Epithelial cell of prostate (primary cell): ENCODE data around the gene CD248.
"Not testable (repeated sequence)": the region's sequence is repeated elsewhere in the genome, so short reads cannot be mapped to it uniquely, and the experiment has no call there.

Experiments
- DNase-seq: peaks from one replicate; pipeline ENCODE4 v3.0.0-alpha.2; 2011; ENCODE audit warnings: low read depth, low spot score
- H3K27ac ChIP-seq: fragments of 450-650 bp; 2 replicates; pipeline ENCODE4 v1.5.1; 2017; ENCODE audit warnings: mild to moderate bottlenecking

Gene CD248

DNA sequence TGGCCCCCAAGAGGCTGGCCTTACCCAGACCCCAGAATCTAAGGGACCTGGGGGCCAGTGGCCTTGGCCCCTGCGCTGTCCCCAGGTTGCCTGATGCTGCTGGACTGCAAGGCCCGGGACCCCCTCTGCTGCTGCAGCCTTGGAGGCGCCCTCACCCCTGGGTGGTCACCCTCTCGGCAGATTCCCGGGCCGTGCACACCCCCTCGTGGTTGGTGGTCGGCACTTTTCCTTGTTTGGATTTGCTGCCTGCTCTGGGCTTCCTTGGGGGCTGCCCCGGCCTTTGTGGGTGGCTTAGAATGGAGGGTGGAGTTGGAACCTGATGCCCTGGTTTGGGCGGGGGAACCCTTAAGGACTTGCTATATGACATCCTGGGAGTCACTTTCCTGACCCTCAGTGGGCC lies 14.1 kb upstream of the CD248 start:
- no peak for DNase-seq
- no peak overlapping the region for H3K27ac ChIP-seq

DNA sequence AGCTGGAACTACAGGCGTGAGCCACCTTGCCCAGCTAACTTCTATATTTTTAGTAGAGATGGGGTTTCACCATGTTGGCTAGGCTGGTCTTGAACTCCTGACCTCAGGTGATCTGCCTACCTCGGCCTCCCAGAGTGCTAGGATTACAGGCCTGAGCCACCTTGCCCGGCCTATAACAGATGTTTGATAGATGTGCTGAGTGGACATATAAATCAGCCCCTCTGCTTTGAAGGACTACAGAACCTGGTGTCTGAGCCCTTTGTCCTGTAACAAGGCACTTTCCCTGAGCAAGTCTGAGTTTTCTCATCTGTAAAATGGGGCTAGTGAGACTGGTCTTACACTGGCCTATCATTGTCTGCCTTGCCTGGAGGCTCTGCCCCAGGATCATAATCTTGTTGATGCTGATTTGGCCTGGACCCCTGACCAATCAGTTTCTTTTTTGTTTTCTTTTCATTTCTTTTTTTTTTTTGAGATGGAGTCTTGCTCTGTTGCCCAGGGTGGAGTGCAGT lies 12.4 kb upstream of the CD248 start:
- H3K27ac ChIP-seq: peak overlapping the region; percentile 71
- DNase-seq: no peak

DNA sequence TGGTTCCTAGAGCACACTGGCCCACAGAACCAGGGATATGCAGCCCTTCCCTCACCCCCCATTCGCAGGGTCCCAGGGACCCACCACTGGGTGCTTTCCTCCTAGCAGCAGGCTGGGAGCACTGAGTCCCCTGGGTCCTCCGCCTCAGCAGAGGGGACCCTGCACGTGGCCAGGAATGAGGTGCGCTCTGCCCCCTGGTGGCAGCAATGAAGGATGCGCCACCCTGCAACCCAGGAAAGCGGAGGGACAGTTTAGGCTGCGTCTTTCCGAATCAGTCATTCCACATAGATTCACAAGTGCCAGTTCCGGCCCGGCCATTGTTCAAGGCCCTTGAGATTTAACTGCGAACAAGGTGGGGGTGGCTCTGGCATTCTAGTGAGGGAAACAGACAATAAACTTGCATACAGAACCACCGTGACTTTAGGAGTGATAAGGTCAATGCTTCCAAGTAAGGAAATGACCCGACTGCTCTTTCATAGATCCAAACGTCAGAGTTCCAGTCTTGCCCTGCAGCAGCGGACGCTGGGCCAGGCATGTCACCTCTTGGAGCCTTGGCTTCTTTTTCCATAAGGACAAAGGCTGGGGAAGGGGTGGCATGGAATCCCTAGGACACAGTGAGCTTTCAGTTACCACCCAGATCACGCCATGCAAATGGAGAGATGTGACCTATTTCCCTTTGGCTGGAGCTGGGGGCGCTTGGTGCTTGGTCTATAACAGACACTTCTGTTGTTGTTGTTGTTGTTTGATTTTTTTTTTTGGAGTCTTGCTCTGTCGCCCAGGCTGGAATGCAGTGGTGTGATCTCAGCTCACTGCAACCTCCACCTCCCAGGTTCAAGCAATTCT lies 11.7 kb upstream of the CD248 start:
- H3K27ac ChIP-seq: peak overlapping the region; percentile 71
- no peak for DNase-seq

DNA sequence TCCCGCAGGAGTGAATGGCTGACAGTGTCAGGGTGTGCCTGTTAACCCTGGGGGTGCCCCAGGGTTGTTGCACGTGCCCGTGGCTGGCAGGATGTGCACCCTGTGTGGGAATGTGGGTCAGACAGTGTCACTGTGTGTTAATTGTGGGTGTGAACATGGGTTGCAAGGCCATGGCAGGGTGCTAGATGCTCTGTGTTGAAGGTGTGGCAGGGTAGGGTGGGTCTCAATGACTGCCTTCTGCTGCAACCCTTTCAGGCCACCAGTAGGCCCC lies 11.1 kb upstream of the CD248 start:
- DNase-seq: no peak
- H3K27ac ChIP-seq: peak overlapping the region; percentile 71

DNA sequence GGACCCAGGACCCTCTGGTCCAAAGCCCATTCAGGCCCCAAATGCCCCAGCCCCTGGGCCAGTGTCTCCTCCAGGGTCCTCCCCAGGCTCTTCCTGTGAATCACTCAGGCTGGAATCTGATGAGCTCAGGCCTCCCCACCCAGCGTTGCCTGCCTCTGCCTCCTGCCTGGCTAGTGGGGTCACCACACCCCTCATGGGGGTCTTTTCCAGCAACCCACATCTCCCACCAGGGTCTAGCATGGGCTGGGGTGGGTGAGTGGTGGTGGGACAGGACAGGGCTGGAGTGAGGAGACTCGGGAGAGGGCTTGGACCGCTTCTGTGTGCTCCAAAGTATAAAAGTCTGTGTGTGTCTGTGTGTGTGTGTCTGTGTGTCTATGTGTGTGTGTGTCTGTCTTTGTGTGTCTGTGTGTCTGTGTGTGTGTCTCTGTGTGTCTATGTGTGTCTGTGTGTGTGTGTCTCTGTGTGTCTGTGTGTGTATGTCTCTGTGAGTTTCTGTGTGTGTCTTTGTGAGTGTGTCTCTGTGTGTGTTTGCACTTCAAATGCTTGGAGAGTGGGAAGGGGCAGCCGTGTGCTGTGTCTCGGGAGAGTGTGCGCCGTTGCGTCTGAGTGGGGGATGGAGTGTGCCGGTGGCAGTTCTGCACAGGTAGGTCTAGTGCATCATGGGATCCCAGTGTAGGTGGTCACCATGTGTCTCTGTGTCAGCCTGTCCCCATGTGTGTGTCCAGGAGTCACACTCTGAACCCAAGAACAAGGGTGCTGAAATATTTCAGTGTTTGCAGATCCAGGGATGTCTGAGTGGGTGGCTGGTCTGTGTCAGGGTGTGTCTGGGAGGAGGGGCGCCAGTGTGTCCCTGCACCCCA lies 10.6 kb upstream of the CD248 start:
- DNase-seq: no peak
- peak overlapping the region; percentile 71 for H3K27ac ChIP-seq

DNA sequence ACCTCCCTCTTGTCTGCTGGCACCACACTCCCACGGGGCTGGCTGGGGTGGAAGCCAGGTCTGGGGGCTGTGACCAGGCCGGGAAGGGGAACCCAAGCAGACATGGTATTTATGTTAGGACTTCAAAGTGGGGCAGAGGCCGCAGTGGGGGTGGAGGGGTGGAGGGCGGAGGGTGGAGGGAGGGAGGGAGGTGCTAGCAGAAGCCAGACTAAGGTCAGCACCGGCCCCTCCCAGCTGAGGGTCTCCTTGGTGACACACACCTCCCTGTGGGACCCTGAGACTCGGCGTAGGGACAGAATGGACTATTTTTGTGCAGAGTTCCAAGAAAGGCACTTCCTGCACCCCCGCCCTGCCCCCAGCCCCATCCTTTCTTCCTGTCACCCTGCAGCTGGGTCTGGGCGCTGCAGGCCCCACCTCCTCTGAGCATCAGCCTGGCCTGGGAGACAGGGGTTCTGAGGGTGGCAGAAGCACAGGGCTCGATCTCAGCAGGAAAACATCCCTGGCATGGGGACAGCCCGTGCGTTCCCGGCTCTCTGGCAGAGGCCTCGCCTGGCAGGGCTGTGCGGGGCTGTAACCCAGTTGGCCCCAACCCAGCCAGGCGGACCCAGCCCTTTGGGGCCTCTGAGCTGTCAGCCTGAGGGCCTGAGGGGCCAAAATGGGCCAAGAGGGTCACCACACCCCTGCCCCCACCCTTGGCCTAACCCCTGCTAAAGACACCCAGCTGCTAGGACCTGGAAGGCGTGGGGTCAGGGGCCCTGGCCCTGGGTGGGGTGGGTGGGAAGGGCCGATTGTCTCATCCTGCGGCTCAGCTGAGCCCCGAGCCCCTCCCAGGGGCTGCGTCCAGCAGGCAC lies 9.6 kb upstream of the CD248 start:
- DNase-seq: no peak
- H3K27ac ChIP-seq: peak overlapping the region; percentile 71

DNA sequence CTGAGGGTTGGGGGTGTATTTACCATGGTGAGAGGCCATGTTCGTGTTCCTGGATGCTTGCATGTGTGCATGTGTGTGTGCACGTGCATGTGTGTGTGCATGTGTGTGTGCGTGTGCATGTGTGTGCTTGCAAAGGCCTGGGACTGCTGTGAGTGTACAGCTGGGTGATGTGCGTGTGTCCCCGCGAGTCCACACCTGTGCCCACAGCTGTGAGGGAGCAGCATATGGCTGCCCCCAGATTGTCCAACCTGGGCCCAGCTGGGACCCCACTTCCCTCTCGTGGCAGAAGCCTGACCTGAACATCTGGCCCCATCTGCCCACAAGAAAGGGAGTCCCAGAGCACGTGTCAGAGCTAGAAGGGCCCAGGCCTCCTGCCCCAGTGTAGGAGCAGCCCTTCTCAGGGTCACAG lies 8.4 kb upstream of the CD248 start:
- DNase-seq: no peak
- no peak overlapping the region for H3K27ac ChIP-seq

DNA sequence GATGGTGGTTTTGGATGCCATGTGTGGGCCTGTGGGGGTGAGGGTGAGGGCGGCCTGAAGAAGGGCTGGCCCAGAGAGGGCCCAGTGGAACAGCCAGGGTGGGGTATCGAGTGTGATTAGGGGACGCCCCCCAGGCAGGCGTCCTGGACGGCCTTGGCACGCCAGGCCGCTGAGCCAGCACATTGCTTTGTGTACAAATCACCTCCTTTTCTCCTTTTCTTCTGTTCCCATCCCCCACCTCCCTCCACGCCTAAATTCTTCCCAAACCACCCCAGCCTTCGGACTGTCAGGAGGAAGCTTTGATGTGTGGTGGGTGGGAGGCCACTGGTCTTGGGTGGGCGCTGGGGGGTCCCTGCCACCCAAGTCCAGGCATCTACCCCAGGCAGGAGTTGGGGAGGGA lies 7.8 kb upstream of the CD248 start:
- no peak overlapping the region for H3K27ac ChIP-seq
- no peak for DNase-seq

DNA sequence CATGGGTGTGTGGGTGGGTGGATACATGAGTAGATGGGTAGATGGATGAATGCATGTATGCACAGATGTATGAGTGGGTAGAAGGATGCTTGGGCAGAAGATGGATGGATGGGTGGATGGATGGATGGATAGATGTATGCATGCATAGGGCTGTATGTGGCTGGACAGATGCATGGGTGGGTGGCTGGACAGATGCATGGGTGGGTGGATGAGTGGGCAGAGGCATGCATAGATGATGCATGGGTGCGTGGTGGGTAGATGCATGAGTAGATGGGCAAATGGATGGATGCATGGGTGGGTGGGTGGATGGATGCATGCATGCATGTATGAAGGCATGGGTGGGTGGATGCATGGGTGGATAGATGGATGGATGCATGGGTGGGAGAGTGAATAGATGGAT lies 6.8 kb upstream of the CD248 start:
- no peak for DNase-seq
- H3K27ac ChIP-seq: no peak overlapping the region

DNA sequence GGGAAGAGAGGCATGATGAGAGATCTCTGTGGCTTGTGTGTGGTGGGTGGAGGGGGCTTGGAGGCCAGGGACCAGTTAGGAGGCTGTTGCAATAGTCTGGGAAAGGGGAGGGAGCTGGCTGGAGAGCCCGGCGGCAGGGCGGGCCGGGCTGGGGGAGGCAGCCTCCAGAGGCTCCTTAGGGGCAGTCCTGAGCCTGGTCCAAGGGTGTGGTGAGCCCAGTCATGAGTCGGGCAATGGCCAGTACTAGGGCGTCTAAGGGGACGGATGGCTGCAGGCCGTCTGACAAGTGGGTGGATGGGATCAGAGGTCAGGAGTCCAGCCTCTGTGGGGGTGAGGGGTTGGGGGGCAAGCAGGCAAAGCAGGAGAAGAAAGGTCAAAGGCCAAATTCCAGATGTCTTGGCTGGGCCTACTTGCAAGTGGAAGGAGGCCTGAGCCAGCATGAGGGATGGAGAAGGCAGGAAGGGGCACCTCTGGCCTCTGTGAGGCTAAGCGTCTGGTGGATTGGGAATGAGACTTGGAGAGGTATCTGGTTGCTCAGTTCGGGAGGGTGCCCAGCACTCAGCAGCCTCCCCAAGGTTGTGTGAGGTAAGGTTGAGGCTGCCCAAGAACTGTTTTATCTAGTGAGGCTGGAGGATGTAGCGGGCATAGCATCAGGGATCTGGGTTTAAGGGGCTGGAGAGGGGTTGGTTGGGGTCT lies 6.0 kb upstream of the CD248 start:
- no peak overlapping the region for H3K27ac ChIP-seq
- DNase-seq: no peak

DNA sequence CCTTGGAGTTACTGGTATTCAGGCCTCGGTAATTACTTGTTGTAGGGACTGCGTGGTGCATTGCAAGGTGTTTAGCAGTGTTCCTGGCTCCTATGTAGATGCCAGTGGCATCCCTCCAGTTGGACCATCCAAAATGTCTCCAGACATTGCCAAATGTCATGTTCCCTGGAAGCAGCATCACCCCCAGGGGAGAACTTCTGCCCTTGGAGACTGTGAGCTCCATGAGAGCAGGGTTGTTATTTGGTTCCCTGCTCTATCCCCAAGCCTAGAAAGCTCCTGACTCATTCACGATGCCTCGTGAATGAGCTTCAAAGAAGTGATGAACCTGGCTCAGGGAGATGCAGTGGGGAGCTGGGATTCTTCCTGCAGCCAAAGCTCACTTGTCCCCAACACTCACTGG lies 4.8 kb upstream of the CD248 start:
- H3K27ac ChIP-seq: no peak overlapping the region
- DNase-seq: no peak

DNA sequence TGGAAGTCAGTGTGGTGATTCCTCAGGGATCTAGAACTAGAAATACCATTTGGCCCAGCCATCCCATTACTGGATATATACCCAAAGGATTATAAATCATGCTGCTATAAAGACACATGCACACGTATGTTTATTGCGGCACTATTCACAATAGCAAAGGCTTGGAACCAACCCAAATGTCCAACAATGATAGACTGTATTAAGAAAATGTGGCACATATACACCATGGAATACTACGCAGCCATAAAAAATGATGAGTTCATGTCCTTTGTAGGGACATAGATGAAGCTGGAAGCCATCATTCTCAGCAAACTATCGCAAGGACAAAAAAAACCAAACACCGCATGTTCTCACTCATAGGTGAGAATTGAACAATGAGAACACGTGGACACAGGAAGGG lies 3.9 kb upstream of the CD248 start:
- not testable (repeated sequence) for DNase-seq, H3K27ac ChIP-seq

DNA sequence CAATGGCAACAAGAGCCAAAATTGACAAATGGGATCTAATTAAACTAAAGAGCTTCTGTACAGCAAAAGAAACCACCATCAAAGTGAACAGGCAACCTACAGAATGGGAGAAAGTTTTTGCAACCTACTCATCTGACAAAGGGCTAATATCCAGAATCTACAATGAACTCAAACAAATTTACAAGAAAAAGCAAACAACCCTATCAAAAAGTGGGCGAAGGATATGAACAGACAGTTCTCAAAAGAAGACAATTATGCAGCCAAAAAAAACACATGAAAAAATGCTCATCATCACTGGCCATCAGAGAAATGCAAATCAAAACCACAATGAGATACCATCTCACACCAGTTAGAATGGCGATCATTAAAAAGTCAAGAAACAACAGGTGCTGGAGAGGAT lies 3.4 kb upstream of the CD248 start:
- not testable (repeated sequence) for DNase-seq, H3K27ac ChIP-seq

DNA sequence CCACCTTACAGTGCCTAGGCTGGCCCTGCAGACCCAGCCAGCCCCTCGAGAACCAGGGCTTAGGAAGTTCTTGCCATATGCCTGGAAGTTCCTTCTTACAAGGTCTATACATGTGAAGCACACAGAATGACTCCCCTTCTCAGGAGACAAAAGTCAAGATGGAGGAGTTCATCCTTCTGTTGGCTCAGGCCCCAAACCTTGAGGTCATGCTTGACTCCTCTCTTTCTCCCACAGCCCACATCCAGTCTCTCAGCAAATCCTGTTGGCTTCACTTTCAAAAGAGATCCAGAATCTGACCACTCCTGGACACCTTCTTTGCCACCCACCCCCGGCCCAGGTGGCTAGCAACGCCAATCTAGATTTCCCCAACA lies 1.7 kb upstream of the CD248 start:
- DNase-seq: no peak
- H3K27ac ChIP-seq: no peak overlapping the region

DNA sequence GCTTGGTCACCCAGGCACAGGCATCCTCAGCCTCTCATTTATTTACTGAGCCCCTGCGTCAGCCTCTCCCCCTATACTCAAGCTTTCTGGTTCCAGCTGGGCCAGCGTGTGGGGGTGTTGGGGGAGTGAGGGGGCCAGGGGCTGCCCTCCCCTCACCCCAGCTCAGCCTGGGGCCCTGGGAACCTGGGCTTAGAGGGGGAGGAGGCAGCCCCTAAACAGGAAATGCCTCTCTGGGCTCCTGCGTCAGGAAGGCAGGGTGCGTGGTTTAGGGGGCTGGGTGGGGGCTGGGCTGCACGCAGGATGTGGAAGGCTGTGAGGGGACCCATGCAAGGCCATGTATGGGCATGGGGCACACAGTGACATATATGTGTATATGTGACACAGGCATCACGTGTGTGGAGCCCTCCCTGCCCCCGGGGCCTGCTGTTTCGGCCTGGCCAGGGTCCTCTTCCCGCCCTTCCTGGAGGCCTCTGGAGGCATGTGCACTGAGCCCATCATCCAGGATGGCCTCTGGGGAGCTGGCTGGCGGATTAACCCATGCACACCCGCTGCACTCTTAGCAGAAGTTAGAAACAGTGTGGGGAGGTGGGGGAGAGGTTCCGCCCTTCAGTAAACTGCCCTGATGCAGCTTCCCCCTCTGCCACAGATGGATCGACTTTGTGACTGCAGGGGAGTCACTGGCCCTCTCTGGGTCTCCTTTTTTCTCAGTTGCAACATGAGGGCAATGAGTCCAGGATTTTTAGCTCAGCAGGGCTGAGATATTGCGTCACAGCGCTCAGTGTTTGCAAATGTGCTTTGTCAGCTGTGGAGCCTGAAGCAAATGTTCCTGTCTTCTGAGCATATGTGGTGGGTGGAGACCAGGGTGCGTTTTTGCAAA lies 1.1 kb upstream of the CD248 start:
- H3K27ac ChIP-seq: no peak overlapping the region
- no peak for DNase-seq

DNA sequence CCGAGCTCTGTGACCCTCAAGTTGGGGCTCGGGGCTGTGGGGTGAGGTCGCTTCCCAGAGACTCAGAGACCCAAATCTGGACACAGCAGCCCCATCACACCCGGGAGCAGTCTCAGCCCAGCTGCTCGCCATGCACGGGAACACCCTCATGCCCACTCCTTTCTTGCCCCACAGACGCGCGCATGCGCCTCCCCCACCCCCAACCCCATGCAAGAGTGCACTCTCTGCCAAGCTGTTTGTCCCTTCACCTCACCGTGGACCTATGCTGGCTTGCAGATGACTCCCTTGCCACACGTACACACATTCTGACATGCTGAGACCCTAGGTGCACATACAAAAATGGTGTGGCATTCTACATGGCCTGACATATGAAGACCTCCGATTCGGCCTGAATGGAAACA lies 478 bp upstream of the CD248 start:
- DNase-seq: no peak

DNA sequence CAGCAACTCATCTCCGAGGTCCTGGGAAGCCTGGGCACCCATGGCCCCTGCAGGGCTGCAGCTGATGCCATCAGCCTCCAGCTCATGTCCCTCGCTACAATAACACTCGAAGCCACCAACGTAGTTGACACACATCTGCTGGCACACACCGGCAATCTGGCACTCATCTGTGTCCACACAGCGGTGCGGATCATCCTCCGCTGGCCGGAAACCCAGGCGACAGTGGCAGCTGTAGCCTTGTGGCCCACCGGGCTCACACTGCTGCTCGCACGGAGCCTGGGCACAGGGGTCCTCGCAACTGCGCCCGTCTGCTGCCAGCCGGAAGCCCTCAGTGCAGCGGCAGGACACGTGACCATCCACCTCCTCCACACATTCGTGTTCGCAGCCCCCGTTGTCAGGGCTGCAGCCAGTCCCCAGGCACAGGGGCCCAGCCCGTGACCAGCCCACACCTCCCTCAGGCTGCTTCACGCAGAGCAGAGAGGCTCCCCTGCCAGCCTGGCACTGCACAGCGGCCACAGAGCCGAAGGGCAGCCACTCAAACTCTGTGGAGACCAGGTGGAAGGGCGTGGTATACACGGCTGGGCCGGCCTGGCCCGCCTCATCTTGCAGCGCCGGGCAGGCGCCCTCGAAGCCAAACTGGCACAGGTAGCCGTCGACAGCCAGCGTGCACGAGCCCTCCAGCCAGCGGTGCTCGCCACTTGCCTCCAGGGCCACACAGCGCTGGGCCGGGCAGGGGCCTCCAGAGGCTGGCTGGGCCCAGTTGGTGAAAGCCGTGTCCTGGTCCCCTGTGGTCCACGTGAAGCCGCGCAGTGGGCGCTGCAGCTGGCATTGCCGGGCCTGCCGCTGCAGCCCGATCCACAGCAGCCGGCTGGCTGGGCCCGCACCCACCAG lies 678 bp downstream of the CD248 start:
- H3K27ac ChIP-seq: no peak overlapping the region
- no peak for DNase-seq

More for the DNA sequence above, 478 bp upstream of the CD248 start:
- H3K27ac ChIP-seq: no peak overlapping the region

DNA sequence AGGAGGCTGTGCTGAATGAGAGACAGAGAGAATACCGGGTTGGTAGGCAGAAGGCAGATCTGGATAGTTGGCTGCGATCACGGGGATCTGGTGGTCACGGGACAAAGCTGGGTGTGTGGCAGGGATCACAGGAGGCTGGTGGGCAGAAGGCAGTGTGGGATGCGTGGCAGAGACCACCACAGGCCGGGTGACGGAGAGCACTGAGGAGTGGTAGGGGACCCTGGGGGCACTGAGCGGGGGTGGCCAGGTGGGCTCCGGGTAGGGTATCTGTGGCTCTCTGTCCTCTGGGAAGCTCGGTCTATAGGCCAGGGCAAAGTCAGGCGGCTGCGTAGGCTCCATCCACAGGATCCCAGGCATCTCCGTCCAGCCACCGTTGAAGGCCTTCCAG lies 1.4 kb downstream of the CD248 start:
- no peak overlapping the region for H3K27ac ChIP-seq
- no peak for DNase-seq
